Esophagus muscularis mucosa (tissue), 4 donors: ENCODE data around the gene DCC.

Experiments
- EP300 ChIP-seq: sonication (generic); formaldehyde crosslinking; IDR thresholded peaks from one replicate; pipeline ENCODE4 v1.6.1; 2017; ENCODE audit warnings: antibody characterized with exemption
- POLR2A ChIP-seq: fragments of 450-650 bp; IDR thresholded peaks from one replicate; pipeline ENCODE4 v1.6.1; 2017; ENCODE audit warnings: antibody characterized with exemption, moderate library complexity, mild to moderate bottlenecking, low read depth
- POLR2AphosphoS5 ChIP-seq, 2 donors: sonication (generic); formaldehyde crosslinking; IDR thresholded peaks; one replicate each; pipeline ENCODE4 v1.6.1; 2017; ENCODE audit warnings: antibody characterized with exemption in 2 of 2
- TF ChIP-seq, protein P1 (sequence below), 3 experiments: fragments of 200-600 bp in 2 of 3; fragments of 450-650 bp in 1 of 3; sonication (generic) in 2 of 3; IDR thresholded peaks; one replicate each; pipeline ENCODE4 v1.5.1; 2017 to 2019; ENCODE audit warnings: antibody characterized with exemption in 3 of 3, mild to moderate bottlenecking in 2 of 3, moderate library complexity in 1 of 3

DNA sequence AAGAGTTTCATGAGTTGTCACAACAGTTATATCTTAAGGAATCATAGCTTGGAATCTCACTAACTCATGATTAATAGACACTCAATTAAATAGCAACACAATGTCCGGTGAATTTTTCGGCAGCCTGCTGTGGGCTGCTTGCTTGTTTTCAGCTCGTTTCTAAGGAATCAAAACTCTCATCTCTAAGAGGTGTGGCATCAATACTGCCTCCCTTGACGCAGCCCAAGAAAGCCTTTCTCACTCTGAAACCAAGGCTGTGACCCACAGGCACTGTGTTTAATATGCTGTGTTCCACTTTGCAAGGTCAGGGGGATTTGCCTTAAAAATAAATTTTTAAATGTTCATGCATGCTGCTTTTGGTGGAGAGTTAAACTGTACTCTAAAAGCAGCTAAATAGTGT lies 5.4 kb downstream of the DCC start:
- TF ChIP-seq, protein P1, sequence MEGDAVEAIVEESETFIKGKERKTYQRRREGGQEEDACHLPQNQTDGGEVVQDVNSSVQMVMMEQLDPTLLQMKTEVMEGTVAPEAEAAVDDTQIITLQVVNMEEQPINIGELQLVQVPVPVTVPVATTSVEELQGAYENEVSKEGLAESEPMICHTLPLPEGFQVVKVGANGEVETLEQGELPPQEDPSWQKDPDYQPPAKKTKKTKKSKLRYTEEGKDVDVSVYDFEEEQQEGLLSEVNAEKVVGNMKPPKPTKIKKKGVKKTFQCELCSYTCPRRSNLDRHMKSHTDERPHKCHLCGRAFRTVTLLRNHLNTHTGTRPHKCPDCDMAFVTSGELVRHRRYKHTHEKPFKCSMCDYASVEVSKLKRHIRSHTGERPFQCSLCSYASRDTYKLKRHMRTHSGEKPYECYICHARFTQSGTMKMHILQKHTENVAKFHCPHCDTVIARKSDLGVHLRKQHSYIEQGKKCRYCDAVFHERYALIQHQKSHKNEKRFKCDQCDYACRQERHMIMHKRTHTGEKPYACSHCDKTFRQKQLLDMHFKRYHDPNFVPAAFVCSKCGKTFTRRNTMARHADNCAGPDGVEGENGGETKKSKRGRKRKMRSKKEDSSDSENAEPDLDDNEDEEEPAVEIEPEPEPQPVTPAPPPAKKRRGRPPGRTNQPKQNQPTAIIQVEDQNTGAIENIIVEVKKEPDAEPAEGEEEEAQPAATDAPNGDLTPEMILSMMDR (IDR thresholded peaks at IDR 0.05): no peak
- TF ChIP-seq POLR2A: no peak
- TF ChIP-seq POLR2AphosphoS5 (IDR thresholded peaks at IDR 0.05): no peak
- no peak for TF ChIP-seq EP300
